Thyroid gland (tissue), 4 donors: ENCODE data around the gene LHX8.

ENCODE experiments used
- CTCF ChIP-seq, 6 experiments: fragments of 200-600 bp in 3 of 6; fragments of 450-650 bp in 3 of 6; sonication (generic) in 3 of 6; IDR thresholded peaks; one replicate each; pipeline ENCODE4 v1.5.1; 2016 to 2019; ENCODE audit warnings: antibody characterized with exemption in 6 of 6, mild to moderate bottlenecking in 2 of 6, inconsistent platforms in 1 of 6, moderate library complexity in 1 of 6
- POLR2A ChIP-seq, 2 donors: fragments of 450-650 bp; IDR thresholded peaks; one replicate each; pipeline ENCODE4 v1.6.1; 2017; ENCODE audit warnings: antibody characterized with exemption in 2 of 2, mild to moderate bottlenecking in 2 of 2, moderate library complexity in 1 of 2

- TF ChIP-seq POLR2A (IDR thresholded peaks at IDR 0.05) (no peak), CTCF (IDR thresholded peaks at IDR 0.05) (no peak)
These were observed 4.6 kb upstream of the LHX8 start for GRCh38 chr1:75129660-75129982.
